Measurements from ENCODE around the gene ANKRD9.
"Not testable (repeated sequence)": the region's sequence is repeated elsewhere in the genome, so short reads cannot be mapped to it uniquely, and the experiment has no call there.

Gene ANKRD9, protein sequence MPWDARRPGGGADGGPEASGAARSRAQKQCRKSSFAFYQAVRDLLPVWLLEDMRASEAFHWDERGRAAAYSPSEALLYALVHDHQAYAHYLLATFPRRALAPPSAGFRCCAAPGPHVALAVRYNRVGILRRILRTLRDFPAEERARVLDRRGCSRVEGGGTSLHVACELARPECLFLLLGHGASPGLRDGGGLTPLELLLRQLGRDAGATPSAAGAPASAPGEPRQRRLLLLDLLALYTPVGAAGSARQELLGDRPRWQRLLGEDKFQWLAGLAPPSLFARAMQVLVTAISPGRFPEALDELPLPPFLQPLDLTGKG

DNA sequence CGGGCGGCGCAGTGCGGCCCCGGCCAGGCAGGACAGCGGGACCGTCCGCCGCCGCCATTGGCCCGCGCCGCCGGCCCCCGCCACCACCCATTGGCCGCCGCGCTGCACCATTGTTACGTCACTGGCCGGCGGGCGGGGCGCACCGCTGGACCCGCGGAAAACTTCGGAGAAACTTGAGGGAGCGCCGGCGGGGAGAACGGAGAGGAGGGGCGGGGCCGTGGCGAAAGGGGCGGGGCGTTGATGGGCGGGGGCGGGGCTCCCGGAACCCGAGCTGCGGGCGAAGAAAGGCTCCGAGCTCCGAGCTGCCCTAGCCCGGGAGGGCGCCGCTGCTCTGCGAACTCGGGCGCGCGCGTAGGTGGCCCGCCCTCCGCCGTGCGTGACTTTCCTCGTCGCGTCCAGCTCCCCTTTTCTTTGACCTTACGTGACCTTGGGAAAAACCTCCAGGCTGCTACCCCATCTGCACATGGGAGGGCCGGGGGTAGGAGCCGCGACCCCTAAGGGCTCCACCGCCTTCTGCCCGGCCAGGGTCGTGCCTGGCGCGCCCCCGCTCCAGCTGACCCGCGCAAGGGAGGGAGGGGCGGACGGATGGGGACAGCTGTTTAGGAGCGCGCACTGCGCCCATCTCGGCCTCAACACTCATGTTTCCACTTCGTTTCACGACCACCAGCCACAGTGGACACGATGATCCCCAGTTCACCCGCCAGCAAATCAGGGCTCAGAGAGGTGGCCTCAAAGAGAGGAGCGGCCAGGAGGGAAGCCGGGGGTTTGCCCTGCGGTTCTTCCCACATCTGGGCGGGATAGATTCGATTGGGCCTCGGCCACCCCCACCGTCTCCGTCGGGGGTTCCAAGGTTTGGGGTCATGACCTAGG is at the start of gene ANKRD9:
Gene ANKRD9 (minus strand): TSS at position 31 of the 870 bp plus-strand sequence. CDS start 1,887 bp downstream, outside the sequence.
- DNase-seq, result peak; percentile 32

DNA sequence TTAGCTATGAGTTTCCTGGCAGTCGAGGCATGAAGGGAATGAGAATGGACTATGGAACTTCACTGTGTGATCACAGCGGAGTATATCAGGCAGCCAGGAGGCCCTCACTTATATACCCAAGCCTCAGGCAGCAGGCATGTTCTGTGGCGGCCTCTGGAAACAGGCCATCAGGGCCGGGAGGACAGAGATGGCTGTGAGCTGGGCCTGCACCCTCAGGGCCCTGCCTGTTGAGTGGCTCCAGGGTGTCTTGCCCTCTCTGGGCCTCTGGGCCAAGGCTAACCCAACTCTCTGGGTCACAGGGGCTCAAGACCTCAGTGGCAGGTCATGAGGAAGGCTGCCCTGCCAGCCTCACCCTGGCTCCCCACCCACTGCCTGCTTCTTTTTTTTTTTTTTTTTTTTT is 49.0 kb upstream of the ANKRD9 start:
- DNase-seq, result no peak

DNA sequence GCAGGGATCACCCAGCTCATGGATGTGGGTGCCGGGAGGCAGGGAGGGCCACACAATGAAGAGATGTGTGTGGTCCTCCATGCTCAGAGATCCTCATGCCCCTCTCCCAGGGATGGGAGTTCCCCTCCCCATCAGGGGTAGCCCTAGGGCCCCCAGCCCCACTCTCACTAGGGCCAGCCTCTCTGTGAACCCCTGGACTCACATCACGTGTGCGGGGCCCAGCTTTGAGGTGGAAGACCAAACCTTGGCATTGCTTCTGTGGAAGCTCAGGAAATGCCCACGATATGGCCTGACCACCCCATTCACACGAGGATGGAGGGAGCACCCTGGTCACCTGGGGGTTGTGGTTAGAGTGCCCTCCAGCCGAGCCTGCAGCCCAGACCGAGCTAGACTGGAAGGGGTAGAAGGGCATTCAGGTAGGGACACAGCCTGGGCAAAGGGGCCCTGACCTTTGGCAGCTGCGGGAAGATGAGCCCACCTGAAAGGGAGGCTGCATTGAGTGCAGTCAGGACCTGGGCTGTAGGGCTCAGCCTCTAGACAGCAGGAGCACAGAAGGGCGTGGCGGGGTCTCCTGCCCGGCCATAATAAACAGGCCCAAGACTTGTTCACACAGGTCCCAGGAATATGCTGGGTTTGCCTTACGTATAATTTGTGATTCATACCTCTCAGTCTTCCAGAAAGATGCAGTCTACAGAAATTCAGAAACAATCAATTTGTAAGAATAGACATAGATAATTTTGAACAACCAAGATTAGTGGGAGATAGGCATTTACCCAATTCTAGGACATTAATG is 48.1 kb upstream of the ANKRD9 start:
- no peak for DNase-seq

DNA sequence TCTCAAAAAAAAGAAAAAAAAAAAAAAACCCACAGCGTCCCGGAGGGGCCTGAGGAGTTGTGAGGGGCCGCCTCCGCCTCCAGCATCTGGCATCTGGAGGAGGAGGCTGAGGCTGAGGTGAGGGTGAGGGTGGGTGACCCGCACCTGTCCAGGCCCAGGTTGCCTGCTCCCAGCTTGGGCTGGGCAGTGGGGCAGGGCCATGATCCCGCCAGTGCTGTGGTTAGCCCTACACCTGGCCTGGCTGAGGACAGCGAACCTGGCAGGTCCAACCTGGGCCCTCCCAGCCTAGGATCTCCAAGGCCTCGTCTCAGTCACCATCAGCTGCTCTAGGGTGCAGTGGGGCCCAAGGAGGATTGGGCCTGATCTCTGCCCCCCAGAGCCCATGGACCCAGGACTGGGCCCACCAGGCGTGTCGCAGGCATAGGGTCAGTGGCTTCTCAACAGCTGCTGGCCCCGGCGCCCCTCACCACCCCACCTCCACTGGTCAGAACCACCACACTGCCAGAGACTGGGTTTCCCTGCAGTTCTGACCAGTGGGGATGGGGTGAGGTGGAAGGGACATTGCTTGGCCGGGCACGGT is 46.6 kb upstream of the ANKRD9 start:
- DNase-seq, result no peak

DNA sequence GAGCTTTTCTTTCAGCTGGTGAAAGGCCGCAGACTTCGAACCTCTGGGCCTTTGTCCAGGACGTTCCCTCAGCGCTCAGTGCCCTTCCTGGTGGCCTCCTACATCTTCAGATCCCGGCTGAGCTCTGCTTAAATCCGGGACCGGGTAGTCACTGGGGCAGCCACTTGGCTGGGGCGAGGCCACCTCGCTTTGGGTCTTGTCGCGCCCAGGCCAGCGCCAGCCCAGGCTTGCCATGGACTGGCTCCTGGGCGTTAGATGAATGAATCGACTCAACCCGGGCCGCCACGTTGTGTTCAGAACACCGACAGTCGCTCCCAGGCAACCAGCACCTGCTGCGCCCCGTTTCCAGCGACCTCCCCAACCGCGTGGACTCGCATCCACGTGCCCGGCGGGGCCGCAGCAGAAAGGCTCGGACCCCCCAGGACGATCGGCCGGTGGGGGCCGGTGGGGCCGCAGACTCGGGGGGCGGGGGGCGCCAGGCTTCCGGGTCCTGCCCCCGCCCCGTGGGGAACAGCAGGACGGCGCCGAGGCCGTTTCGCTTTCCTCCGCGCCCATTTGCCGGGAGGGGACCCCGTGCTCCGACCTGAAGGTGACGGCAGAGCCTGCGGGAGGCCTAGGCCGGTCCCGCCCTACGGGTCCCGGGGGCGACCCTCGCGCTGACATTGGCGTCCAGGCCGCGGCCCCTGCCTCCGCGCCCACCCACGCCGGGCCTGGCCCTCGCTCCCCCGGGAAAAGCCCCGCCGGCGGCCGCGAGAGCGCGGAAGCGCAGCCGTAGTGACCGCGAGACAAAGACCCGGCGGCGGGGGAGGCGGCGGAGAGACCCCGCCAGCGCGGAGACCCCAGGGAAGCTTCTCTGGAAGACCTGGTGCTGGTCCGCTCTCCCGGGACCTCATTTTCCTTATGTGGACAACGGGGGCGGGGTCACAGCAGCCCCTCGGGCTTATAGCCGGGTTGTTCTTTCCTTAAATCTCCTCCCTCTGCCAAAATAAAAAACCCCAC is 45.5 kb upstream of the ANKRD9 start:
- DNase-seq, result no peak

DNA sequence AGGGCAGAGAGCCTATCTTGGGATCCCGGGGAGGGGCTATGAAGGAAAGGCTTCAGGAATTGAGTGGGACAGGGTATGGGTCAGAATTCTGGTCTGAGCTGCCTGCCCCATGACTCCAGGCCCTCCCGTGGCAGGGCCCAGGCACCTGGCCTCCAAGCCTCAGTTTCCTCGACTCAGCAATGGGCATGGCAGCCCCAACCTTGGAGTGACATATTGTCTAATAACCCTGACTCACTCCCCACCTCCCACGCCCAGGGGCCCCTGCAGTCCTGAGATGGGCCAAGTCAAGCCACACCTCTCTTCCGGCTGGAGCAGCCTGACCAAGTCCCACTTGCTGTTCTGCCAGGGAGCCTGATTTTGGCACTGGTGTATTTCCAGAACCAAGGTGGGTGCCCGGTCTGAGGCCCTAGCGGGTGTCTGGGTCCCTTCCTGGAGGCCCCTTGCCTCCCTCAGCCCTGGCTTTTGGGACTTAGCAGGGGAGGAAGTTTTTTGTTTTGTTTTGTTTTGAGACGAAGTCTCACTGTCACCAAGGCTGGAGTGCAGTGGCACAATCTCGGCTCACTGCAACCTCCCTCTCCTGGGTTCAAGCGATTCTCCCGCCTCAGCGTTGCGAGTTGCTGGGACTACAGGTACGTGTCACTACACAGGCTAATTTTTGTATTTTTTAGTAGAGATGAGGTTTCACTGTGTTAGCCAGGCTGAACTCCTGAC is 42.6 kb upstream of the ANKRD9 start:
- DNase-seq, result no peak

DNA sequence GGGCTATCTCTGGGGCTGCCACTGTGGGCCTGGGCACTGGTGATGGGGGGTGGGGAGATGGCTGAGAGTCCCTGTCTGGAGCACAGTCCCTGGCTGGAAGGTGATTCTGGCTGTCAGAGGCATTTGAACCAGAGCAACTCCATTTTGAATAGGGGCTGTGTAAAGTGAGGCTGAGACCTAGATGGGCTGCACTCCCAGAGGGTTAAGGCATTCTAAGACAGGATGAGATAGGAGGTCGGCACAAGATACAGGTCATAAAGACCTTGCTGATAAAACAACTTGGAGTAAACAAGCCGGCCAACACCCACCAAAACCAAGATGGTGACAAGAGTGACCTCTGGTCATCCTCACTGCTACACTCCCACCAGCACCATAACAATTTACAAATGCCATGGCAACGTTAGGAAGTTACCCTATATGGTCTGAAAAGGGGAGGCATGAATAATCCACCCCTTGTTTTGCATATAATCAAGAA is 41.4 kb upstream of the ANKRD9 start:
- not testable (repeated sequence) for DNase-seq

DNA sequence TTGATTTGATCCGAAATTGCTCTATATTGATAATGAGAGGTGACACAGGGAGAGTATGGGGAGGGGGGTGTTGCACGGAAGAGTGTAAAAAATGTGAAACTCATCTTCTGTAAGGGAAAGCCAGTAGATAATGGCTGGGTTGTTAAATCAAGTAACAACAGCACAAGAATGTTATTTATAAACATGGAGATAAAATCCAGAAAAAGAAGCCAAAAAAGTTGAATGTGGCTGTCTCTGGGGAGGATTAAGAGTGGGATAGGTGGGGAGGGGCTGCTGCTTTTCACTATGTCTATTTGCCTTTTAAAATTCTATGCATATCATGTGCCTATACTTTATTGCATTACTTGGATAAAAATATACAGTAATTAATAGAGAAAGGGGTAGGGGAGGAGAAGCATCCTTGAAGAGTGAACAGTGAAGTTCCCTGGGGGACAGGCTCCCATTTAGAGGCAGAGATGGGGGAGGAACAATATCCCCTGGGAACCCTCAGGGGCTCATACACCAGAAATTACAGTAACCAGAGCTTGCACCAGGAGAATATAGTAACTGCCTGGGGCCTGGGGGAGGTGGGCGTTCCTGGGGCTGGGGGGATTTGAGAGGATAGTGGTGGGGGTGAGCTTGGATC is 39.2 kb upstream of the ANKRD9 start:
- no peak for DNase-seq

DNA sequence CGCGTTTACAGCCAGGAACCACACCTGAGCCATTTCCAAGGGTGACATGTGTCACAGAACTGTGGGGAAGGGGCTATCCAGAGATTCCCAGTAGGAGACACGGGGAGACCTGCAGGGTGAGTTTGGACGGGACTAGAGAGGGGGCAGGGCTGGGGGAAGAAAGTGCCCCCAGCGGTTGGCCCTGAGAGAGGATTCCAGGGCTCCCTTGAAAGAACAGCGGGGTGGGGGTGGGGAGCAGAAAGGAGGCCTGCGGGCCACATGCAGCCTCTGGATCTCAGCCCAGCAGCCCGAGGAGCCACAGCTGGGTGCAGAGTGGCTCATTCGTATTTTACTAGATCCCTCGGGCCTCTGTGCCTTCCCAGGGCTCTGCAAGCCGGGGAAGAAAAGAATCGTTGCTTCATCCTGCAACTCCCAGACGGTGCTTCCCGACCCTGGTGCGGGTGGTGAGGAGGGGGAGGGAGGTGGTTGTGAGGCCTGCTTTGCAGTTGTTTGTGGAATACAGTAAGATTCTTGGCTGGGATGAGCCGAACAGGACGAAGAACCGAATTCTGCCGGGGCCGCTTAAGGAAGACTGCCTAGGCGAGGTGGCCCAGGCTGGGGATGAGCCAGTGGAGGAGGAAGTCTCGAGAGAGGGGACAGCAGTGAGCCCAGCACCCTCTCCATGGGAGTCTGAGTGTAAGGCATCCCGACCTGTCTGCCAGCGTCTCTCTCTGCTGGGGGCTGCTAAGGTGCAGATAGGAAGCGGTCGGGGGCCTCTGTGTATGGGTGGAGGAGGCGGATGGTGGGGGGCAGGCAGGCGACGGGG is 36.1 kb upstream of the ANKRD9 start:
- no peak for DNase-seq

DNA sequence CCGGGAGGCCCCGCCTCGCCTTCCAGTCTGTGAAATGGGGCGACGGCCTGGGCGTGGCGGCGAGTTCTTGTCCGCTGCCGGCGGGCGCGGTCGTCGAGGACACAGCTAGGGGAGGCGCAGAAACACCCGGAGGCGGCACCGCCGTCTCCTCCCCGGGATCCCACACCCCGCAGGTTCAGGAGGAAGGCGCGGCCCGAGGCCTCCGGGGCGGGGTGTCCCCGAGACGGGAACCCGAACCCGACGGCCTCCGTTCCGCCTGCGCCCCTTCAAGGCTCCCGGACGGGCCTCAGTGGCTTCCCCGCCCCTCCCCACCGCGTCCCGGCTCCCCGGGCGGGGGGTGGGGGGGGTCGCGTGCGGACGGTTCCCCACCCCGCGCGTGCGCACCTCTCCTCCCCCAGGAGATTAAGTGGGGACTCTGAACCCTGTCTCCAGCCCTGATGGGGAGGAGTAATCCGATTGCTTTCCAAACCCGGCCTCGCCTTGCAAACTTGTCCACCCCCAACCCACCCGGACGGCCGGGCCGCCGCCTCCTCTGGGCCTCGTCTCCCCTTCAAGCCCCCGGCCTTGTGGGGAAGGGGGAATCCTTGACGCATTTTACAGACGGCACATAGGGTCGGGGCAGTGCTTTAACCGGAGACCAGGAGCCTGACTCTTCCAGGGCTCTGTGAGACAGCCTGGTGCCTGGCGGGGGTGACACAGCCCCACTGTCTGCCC is 35.3 kb upstream of the ANKRD9 start:
- DNase-seq, result no peak

DNA sequence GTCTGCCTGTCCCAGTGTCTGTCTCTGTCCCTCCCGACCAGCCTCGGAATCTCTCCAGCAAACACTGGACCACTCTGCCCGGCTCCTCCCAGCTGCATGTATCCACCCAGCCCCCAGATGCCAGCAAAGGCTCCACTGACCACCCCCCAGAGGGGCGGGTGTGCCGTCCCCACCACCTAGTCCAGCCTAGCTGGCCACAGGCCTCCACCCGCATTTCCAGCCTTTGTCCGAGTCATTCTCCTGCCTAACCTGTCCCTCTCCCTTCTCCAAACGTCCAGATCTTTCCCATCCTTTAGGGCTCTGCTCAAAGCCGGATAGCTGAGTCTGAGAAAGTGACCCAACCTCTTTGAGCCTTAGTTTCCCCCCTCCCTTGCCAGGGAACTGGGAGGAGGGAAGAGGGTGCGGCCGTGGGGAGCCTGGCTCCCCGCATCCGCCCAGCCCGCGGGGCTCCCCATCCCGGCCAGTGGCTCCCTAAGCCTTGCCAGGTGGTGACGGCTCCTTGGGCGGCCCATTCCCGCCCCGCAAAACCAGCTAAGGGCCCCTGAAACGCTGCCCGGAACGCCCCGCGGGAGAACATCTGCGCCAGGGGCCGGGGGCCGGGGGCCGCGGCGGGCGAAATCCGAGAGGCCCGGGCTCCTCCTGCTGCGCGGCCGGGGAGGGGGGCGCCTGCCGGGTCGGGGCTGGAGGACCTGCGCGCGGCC is 34.6 kb upstream of the ANKRD9 start:
- DNase-seq, result no peak

DNA sequence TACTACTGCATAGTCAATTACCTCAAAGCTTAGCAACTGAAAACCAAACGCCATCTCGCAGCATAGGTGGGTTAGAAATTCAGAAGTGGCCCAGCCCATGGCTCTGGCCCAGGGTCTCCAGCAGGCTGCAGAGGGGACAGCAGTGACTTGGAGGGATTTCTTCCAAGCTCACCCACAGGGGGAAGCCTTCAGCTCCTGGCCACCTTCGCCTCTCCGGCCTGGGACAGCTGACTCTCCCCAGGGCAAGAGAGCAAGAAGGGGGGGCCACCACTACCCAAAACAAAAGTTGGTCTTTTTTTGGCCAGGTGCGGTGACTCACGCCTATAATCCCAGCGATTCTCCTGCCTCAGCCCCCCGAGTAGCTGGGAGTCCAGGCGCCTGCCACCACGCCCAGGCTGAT is 32.2 kb upstream of the ANKRD9 start:
- DNase-seq, result no peak

DNA sequence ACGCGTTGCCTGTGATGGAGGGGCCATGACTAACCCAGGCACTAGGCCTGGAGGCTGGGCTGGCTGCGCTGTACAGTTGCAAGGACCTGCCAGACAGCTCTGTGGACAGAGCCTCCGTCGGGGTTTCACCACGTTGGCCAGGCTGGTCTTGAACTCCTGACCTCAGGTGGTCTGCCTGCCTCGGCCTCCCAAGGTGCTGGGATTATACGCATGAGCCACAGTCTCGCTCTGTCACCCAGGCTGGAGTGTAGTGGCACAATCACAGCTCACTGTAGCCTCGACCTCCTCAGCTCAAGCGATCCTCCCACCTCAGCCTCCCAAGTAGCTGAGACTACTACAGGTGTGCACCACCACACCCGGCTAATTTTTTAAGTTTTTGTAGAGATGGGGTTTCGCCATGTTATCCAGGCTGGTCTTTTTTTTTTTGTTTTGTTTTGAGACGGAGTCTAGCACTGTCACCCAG is 31.5 kb upstream of the ANKRD9 start:
- DNase-seq, result not testable (repeated sequence)

DNA sequence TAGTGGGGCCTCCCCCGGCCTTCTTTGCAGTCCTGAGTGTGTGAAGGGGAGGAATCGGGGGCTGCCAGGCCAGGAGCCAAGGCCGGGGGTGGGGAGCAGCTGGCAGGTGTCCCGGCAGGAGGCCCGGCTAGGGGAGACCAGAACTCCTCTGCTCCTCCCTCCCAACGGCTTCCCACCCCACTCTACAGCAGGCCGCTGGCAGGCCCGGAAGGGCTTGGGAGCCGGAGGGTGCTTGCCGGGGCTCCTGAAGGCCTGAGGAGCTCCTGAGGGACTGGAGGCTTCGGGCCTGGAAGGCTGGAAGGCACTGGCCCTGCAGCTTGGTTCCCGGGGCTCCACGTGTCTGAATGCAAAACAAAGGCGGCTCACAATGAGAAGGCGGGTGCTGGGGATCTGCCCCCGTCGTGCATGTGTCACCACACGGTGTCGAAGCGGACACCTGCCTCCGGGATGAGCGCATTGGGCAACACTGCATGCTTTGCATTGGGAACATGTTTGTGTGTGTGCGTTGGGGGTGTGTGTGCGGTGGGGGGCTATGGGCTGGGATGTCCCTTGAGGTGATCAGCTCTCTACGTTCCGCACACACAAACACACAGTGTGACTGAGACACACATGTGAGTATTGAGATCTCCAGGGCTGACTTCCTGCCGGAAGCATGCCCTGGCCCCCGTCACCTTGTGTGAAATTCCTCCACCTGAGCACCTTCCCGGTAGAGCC is 30.9 kb upstream of the ANKRD9 start:
- no peak for DNase-seq

DNA sequence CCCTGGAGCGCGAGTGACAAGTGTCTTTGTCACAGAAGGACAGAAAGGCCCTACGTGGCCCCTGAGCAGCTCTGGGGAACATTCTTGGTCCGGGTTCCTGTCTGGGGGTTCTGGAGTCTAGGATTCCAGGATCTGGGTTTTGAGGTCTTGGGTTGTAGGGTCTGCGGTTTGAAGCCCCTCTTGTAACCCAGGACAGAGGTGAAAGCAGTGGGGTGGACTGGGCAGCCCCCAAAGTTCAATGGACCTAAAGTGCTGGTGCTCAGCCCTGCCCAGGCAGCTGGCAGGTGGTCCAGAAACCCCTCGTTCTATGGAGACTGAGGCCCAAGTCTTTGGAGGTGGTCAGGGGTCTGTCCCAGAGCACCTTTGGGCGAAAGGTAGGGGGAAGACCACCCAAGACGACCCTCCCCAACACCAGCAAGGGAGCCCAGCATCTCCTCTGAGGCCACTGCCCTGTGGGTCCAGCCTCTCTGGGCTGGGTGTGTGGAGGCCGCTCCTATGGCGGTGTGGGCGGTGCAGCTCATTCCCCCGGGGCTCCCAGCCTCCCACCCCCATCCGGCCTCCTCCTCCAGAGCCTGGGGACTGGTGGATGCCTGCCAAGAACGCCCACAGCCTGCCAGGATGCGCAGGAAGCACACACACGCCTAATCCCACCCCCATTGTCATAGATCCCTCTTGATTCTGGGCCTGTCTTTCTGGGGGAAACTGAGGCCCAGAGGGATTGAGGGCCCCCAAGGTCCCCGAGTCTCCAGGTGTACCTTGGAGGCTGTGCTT is 30.2 kb upstream of the ANKRD9 start:
- no peak for DNase-seq
